Body of pancreas (tissue), 4 donors: ENCODE data around the gene SLC40A1. TPM values are rescaled to one million over a fixed set of nuclear protein-coding genes. Genes with fewer than 3 reads are reported as not detected.

Experiments
- ATAC-seq: fragments of 150-250 bp; one replicate; pipeline ENCODE4 v1.9.1; 2016
- DNase-seq, 4 donors: peaks; one replicate each; pipeline ENCODE4 v3.0.0-alpha.2; 2019
- H3K27ac ChIP-seq, 4 donors: fragments of 200-600 bp; sonication (generic); 1 replicate in 3 of 4; 2 replicates in 1 of 4; pipeline versions ENCODE4 v1.5.1 to v1.6.1; 2016 to 2019; ENCODE audit warnings: mild to moderate bottlenecking in 1 of 4, mixed read lengths in 1 of 4, moderate library complexity in 1 of 4
- H3K27me3 ChIP-seq, 2 donors: fragments of 200-600 bp; sonication (generic); one replicate each; pipeline ENCODE4 v1.6.0; 2016; ENCODE audit warnings: mild to moderate bottlenecking in 1 of 2
- H3K36me3 ChIP-seq, 2 donors: fragments of 200-600 bp; sonication (generic); replicated peaks in 1 of 2; 2 replicates each; pipeline ENCODE4 v1.5.1; 2016; ENCODE audit warnings: low read depth in 2 of 2; ENCODE audit not compliant: insufficient read depth in 1 of 2
- H3K4me1 ChIP-seq: fragments of 200-600 bp; sonication (generic); one replicate; pipeline ENCODE4 v1.6.0; 2016
- H3K4me3 ChIP-seq, 2 donors: fragments of 200-600 bp; sonication (generic); 1 replicate in 1 of 2; 2 replicates in 1 of 2; pipeline ENCODE4 v1.5.1; 2016 to 2019
- H3K9me3 ChIP-seq, 3 donors: fragments of 200-600 bp; sonication (generic); 1 replicate in 2 of 3; 2 replicates in 1 of 3; pipeline ENCODE4 v1.5.1; 2016
- WGBS, 2 donors: methylation state at CpG; one replicate each; pipeline ENCODE4 v1.1.5; 2017; 5-methylcytosine and 5-hydroxymethylcytosine counted together
- intact Hi-C: fragments of 100-400 bp; cut with DNase I; formaldehyde crosslinking; loops from one replicate; pipeline ENCODE4 v1.15.1; 2023
- total RNA-seq, 2 donors: library from RNA; depleted of rRNA; stranded (reverse); fragments of >200 nt; gene quantifications; one replicate each; pipeline ENCODE4 v1.1.0, GENCODE V29; 2016
- TF ChIP-seq, protein P1 (sequence below), 7 experiments: fragments of 450-650 bp in 4 of 7; fragments of 200-600 bp in 3 of 7; sonication (generic) in 3 of 7; IDR thresholded peaks; one replicate each; pipeline ENCODE4 v1.5.1; 2016 to 2019; ENCODE audit warnings: antibody characterized with exemption in 7 of 7

SLC40A1 gene
- total RNA-seq, 2 donors from 2014 or later = 30.3 to 61.2 TPM

DNA sequence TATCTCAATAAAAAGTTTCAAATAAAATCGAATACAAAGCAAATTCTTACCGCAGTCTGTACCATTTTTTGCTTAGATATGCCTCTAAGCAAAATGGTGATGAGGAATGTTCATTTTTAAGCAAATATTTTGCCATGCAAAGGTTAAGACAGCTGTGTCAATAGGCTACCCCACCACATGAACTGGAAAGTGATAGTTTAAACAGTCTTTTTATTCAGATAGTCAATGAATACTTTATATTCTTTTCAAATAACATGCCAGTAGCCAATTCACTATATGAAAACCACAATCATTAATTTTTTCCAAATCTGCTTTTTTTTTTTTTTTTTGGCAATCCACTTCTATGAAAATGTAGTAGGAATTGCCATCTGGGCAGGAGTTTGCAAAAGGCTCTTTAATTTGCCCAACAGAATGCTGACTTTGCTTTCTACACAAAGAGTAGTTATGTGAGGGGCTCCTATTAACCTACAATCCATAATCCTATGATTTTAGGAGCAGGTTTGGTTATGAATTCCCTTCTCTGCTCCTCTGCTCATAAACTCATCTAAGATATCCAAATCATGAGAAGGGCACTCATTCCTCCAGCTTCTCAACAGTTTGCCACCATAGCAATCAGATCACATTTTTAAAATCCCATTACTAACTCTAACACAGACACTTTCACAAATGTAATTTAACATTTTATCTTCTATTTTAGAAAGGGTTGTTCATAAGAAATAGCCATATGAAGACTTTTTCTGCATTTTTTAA lies 69.2 kb downstream of the SLC40A1 start:
- no peaks in the 10 kb centered on the region for H3K4me1 ChIP-seq
- 68 to 72% methylated on average over 2 of the region's 2 CpGs for WGBS, 2 donors
- no peaks in the 10 kb centered on the region for H3K9me3 ChIP-seq
- H3K36me3 ChIP-seq = no peaks in the 10 kb centered on the region
- TF ChIP-seq, protein P1, sequence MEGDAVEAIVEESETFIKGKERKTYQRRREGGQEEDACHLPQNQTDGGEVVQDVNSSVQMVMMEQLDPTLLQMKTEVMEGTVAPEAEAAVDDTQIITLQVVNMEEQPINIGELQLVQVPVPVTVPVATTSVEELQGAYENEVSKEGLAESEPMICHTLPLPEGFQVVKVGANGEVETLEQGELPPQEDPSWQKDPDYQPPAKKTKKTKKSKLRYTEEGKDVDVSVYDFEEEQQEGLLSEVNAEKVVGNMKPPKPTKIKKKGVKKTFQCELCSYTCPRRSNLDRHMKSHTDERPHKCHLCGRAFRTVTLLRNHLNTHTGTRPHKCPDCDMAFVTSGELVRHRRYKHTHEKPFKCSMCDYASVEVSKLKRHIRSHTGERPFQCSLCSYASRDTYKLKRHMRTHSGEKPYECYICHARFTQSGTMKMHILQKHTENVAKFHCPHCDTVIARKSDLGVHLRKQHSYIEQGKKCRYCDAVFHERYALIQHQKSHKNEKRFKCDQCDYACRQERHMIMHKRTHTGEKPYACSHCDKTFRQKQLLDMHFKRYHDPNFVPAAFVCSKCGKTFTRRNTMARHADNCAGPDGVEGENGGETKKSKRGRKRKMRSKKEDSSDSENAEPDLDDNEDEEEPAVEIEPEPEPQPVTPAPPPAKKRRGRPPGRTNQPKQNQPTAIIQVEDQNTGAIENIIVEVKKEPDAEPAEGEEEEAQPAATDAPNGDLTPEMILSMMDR (IDR thresholded peaks at IDR 0.05) = no peak
- H3K4me3 ChIP-seq = no peak overlapping the region
- intact Hi-C loops = no loop called here
- DNase-seq = no peak
- H3K27ac ChIP-seq = no peak overlapping the region
- no peaks in the 10 kb centered on the region for H3K27me3 ChIP-seq
- no peak for ATAC-seq

Other genes with a start within 250 kb of the SLC40A1 start
- 10 to 100 TPM; 14.2 to 26.2 TPM for gene WDR75, start 139.3 kb downstream of the SLC40A1 start, total RNA-seq
- 10 to 100 TPM in 1 of 2 donors, 1 to 10 TPM in 1; 9.6 to 22.8 TPM for gene ASNSD1, start 80.7 kb upstream of the SLC40A1 start, total RNA-seq
- 10 to 100 TPM; 10.9 to 14.3 TPM for gene ANKAR, start 93.9 kb upstream of the SLC40A1 start, total RNA-seq
- gene OSGEPL1, start 182.0 kb upstream of the SLC40A1 start, total RNA-seq = 1 to 10 TPM; 2.6 to 3.9 TPM
- gene ORMDL1, start 203.6 kb upstream of the SLC40A1 start, total RNA-seq = 10 to 100 TPM; 61.7 to 68.9 TPM
- gene PMS1, start 203.7 kb upstream of the SLC40A1 start, total RNA-seq = 10 to 100 TPM; 17.6 to 20.1 TPM